HG03558 (cell line): ENCODE results near the gene KSR1.
"Not testable (repeated sequence)": the region's sequence is repeated elsewhere in the genome, so short reads cannot be mapped to it uniquely, and the experiment has no call there.

ENCODE experiments used
- ATAC-seq: cut with Tn5 transposase; IDR thresholded peaks from one replicate; pipeline ENCODE4 v1.9.1; 2021; ENCODE audit warnings: moderate number of reproducible peaks; ENCODE audit not compliant: unreplicated experiment; ENCODE audit errors: extremely low read depth

Gene KSR1

GRCh38 chr17:27489045-27489715 lies 32.9 kb downstream of the KSR1 start:
- no peak for ATAC-seq

GRCh38 chr17:27490391-27490790 lies 34.1 kb downstream of the KSR1 start:
- no peak for ATAC-seq

DNA sequence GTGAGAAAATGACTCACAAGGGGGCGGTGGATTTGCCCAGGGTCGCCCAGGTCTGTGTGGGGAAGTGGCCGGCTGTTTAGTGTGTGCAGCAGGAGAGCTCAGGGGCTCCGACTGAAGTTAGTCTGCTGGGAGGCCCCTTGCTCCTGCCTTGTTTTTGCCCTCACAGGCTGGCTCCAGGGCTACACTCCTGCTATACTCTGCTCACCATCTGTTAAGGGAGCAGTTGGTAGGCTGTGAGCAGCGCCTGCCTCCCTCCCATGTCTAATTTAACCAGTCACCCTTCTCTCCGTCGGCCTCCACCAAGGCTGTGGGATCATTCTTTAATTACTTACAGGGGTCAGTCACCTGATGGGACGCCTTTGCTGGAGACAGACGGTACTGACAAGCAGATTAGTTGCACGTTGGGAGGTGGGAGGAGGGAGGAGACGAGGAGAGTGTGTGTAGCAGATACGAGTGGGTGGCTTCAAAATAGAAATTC lies 35.5 kb downstream of the KSR1 start:
- no peak for ATAC-seq

DNA sequence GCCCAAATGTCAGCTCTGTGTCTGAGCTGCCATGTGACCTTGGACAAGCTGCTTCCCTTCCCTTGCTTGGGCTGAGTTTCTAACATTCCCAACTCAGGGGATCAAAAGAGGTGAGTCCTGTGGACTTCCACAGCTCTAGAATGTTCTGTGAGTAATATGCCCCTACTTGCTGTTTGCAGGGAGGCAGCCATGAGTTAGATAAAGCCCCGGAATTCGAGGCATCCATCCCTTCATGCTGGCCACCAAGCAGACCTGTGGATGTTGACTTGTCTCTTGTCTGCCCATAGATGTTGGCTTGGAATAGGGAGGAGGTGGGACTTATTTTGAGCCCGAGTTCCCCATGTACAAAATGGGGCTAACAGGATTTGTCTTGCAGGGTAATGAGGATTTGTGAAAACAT lies 36.2 kb downstream of the KSR1 start:
- no peak for ATAC-seq

GRCh38 chr17:27493088-27493487 lies 36.8 kb downstream of the KSR1 start:
- ATAC-seq, result no peak

DNA sequence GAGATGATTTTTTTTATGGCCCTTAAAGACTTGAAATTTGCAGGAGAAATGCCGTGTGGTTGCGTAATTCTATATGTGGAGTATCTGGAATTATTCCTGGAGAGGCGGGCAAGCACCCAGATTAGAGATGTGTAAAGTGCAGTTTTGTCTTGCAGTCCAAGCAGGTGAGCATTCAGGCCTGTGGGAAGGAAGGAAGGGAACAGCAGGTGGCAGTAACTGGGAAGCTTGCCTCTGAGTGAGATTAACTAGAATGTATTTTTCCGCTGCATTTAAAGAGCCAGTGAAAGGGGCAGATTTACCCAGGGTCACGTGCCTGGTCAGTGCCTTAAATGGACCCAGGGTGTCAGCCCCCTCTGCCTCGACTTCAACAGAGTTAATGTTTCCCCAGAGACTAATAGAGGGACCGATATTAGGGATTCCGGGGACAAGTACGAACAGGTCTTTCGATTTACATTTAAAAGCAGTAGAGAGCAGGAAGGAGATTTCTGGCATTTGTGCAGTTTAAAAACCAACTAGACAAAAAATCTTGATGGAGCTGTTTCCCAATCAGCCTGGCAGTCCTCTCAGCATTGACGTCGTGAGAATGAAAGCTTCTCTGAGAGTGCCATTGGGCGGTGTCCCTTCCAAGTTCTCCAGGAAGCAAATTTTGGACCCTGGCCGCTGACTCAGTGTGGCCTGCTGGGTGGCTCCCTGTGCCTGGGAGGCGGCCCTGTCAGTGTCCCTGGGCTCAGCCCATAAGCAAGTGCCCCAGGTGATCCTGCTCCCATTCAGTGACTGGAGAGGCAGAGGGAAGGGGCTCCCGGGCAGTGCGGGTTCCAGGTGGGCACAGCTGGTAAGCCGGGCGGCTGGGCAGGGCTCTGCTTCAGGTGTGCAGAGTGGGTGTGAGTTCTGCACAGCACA lies 38.2 kb downstream of the KSR1 start:
- no peak for ATAC-seq

DNA sequence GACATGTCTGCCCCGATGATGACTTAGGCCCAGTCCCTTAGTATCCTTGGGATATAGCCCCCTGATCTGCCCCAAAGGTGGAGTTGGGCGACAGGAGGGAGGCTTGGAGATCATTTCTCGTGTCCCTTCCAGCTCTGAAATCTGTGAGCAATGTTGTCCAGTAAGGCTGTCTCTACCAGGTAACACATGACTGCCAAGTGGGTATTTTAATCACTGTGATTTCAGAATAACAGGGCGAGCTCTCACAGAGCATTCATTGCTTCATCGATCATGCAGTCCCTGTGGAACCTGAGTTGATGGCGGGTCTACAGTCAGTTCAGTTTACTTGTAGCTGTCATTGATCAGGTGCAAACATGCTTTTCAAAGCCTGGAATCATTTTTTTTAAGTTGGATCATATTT lies 39.2 kb downstream of the KSR1 start:
- ATAC-seq, result no peak

DNA sequence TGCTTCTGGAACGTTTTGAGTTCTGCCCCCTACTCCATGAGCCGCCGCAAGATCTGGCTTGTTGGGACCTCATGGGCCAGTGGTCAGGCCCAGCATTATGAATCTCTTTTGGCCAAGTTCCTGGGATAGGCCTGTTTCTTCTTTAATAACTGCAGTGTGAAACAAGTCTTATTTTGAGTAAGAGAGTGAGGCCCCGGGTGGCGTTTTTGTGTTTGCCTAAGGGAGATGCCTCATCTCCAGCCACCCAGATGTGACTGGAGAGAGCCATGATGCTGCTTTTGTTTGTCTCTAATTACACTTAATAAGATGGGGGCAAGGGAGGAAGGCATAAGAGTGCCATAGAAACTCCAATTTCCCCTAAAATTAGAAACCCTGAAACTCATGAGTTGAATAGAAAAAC lies 39.8 kb downstream of the KSR1 start:
- ATAC-seq, result no peak

- ATAC-seq, result no peak
Measured at GRCh38 chr17:27496437-27496943, 40.2 kb downstream of the KSR1 start.

- ATAC-seq, result no peak
Measured at GRCh38 chr17:27496971-27497370, 40.7 kb downstream of the KSR1 start.

DNA sequence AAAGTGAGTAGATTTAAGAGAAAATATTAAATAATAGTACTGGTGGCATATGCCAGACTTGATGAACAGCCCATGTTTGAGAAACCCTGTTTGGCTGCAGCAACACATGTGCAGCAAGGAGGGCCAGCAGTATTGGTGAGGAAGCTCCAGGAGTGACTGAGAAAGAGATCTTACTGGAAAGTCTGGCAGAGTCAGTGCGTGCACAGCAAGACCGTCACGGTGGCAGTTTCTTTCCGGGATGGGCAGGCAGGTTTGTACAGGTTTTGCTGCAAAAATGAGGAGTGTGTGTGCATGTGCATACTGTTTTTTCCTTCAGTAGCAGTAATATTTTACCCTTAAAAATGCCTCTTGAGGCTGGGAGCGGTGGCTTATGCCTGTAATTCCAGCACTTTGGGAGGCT lies 41.4 kb downstream of the KSR1 start:
- ATAC-seq, result no peak

- ATAC-seq, result no peak
Measured at GRCh38 chr17:27498615-27499309, 42.5 kb downstream of the KSR1 start.

DNA sequence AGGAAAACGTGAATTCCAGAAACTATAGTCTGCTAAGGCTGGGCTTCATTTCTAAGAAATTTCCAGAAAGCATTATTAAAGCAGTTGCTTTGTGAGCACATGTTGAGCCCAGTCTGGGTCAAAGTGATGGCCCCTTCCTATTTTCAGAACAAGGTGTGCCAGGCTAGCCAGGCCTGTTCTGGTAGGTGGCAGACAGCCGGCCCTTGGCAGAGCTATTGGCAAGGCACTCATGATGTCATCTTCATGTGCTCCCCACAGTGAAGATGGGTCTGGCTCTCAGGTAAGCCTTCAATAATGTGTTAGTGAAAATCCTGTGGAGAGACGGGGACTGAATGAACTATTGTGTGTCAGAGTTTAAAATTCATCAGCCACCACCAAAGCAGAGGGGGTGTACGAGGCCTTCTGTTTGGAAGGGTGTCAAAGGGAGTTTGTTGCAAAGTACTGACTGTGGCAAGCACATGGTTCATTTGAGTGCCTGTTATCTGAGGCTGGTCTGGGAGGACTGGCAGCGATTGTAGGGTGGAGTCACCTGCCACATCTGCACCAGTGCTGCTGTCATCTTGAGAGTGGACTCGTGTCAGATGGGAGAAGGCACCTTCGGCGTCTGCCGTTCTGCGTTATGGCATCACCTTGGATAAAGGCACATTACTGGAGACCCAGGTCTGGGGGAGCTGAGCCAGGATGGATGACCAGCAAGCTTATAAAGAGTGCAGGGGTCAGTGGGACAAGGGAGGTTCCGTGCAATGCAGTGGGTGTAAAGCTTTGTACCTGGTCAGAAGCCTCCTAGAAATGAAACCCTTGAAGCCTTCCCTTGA lies 43.4 kb downstream of the KSR1 start:
- no peak for ATAC-seq

GRCh38 chr17:27501338-27501737 lies 45.1 kb downstream of the KSR1 start:
- ATAC-seq, result not testable (repeated sequence)

- no peak for ATAC-seq
Measured at GRCh38 chr17:27502526-27503324, 46.5 kb downstream of the KSR1 start.

- no peak for ATAC-seq
Measured at GRCh38 chr17:27503611-27504010, 47.4 kb downstream of the KSR1 start.

- ATAC-seq, result no peak
Measured at GRCh38 chr17:27504188-27504995, 48.1 kb downstream of the KSR1 start.
